OCI-LY1 (cell line): ENCODE results near the gene PLAAT5.

ENCODE experiments used
- H2AFZ ChIP-seq: fragments of 200-600 bp; sonication (generic), shearing (Covaris generic); 2 replicates; pipeline ENCODE4 v1.6.0; 2014; ENCODE audit warnings: antibody characterized with exemption, mild to moderate bottlenecking, low read length
- H3F3A ChIP-seq: fragments of 200-600 bp; sonication (generic), shearing (Covaris generic); 2 replicates; pipeline ENCODE4 v1.6.0; 2014; ENCODE audit warnings: mild to moderate bottlenecking, antibody characterized with exemption, low read length, moderate library complexity; ENCODE audit not compliant: insufficient read depth
- H3K27ac ChIP-seq: fragments of 200-600 bp; sonication (generic); 2 replicates; pipeline ENCODE4 v1.5.1; 2014; ENCODE audit warnings: low read length, mixed run types, mild to moderate bottlenecking, low read depth; ENCODE audit not compliant: poor library complexity, severe bottlenecking
- H3K27me3 ChIP-seq: fragments of 200-600 bp; sonication (generic); 2 replicates; pipeline ENCODE4 v1.6.0; 2014; ENCODE audit warnings: antibody characterized with exemption, mild to moderate bottlenecking, low read length, moderate library complexity; ENCODE audit not compliant: insufficient read depth
- H3K36me3 ChIP-seq: fragments of 200-600 bp; sonication (generic); 2 replicates; pipeline ENCODE4 v1.6.1; 2014; ENCODE audit warnings: mild to moderate bottlenecking, antibody characterized with exemption, low read length, moderate library complexity, mixed read lengths; ENCODE audit not compliant: insufficient read depth
- H3K4me1 ChIP-seq: fragments of 200-600 bp; sonication (generic); 2 replicates; pipeline ENCODE4 v1.5.1; 2014; ENCODE audit warnings: mild to moderate bottlenecking, low read length, moderate library complexity; ENCODE audit not compliant: insufficient read depth, severe bottlenecking
- H3K4me2 ChIP-seq: fragments of 200-600 bp; sonication (generic), shearing (Covaris generic); 2 replicates; pipeline ENCODE4 v1.6.1; 2014; ENCODE audit warnings: low read length
- H3K4me3 ChIP-seq: fragments of 200-600 bp; sonication (generic); 2 replicates; pipeline ENCODE4 v1.5.1; 2014; ENCODE audit warnings: low read length, low read depth, mild to moderate bottlenecking, mixed read lengths; ENCODE audit not compliant: poor library complexity, severe bottlenecking
- H3K79me2 ChIP-seq: fragments of 200-600 bp; shearing (Covaris generic); 2 replicates; pipeline ENCODE4 v1.6.1; 2016; ENCODE audit warnings: mixed run types, low read length, mixed read lengths; ENCODE audit not compliant: insufficient read depth
- H3K9ac ChIP-seq: fragments of 200-600 bp; sonication (generic), shearing (Covaris generic); 2 replicates; pipeline ENCODE4 v1.6.1; 2014; ENCODE audit warnings: mild to moderate bottlenecking, low read length, mixed read lengths
- H3K9me2 ChIP-seq: fragments of 200-600 bp; sonication (generic), shearing (Covaris generic); 2 replicates; pipeline ENCODE4 v1.6.1; 2014; ENCODE audit warnings: low read depth, mild to moderate bottlenecking, low read length, mixed read lengths
- H3K9me3 ChIP-seq: fragments of 200-600 bp; shearing (Covaris generic); 2 replicates; pipeline ENCODE4 v1.6.1; 2014; ENCODE audit warnings: low read length, mixed read lengths
- H4K20me1 ChIP-seq: fragments of 200-600 bp; sonication (generic), shearing (Covaris generic); 2 replicates; pipeline ENCODE4 v1.6.0; 2016; ENCODE audit warnings: mild to moderate bottlenecking, low read length; ENCODE audit not compliant: insufficient read depth
- CTCF ChIP-seq: fragments of 200-600 bp; sonication (generic), shearing (Covaris generic); IDR thresholded peaks from 2 replicates; pipeline ENCODE4 v1.5.1; 2017; ENCODE audit warnings: mild to moderate bottlenecking, antibody characterized with exemption, low read length, moderate library complexity, mixed read lengths
- EZH2 ChIP-seq: fragments of 200-600 bp; sonication (generic), shearing (Covaris generic); IDR thresholded peaks from 2 replicates; pipeline ENCODE4 v1.8.0; 2017; ENCODE audit warnings: borderline replicate concordance, mixed run types, mild to moderate bottlenecking, antibody characterized with exemption, low read length, moderate library complexity, mixed read lengths

The PLAAT5 gene

DNA sequence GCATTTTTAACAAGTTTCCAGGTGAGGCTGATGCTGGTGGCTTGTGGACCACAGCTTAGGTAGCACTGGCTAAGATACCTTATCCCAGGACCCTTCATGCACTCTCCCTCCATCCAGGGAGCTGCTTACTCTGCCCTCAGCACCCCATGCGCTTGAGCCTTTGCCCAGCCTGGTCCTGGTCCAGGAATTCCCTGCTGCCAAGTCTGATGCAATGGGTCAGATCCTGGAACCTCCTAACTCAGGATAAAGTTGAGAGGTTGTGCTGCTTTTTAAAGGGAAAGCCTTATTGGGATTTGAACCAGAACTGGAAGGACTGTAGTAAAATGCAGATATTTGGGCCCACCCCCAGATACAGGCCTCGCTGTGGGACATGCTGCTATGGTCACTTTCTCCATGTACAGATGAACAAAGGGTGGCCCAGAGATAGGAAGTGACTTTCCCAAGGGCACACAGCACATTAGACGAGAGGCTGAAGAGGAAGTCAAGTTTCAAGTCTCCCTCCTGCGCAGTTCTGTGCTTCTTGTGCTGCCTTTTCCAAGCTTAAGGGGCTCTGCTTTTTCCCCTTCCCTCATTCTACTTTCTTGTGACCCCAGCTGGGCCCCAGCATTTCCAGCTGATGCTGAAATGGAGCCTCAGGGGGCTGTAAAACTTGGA, 14.1 kb upstream of the PLAAT5 start:
- Histone ChIP-seq H3F3A (no peaks in the 10 kb centered on the region), H3K9ac (no peak overlapping the region), H3K4me1 (no peaks in the 10 kb centered on the region), H3K4me2 (no peak overlapping the region), H3K4me3 (no peak overlapping the region), H4K20me1 (no peaks in the 10 kb centered on the region), H3K27ac (no peak overlapping the region), H3K27me3 (0 out of 2 replicates have a peak, but pooled peaks cover 3% of the 10 kb centered on the region), H3K9me3 (peaks cover 3% of the 10 kb centered on the region; the same call in 1 of the 2 replicates), H3K36me3 (no peaks in the 10 kb centered on the region; the same call in 1 of the 2 replicates), H3K79me2 (no peaks in the 10 kb centered on the region), H2AFZ (no peak overlapping the region), H3K9me2 (no peaks in the 10 kb centered on the region)
- TF ChIP-seq CTCF: no peak
- no peak for TF ChIP-seq EZH2

DNA sequence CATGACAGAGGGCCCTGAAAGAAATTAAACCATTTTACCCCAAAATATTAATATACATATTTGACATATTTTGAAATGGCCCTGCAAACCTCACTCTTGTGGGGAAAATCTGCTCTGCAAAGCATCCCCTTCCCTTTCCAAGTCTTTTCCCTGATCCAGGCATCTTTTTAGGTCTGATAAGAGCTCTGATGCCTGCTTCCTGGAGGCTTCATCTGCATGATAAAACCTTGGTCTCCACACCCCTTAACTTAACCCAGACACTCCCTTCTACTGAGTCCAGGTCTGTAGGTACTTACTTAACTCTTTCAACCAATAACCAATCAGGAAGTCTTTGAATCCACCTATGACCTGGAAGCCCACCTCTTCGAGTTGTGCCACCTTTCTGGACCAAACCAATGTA, 13.1 kb upstream of the PLAAT5 start:
- no peaks in the 10 kb centered on the region for H3K9me2 ChIP-seq
- H3K36me3 ChIP-seq: no peaks in the 10 kb centered on the region; the same call in 1 of the 2 replicates
- no peaks in the 10 kb centered on the region for H3K4me1 ChIP-seq
- no peak for TF ChIP-seq EZH2
- TF ChIP-seq CTCF: no peak
- no peaks in the 10 kb centered on the region for H3K79me2 ChIP-seq
- H3K9me3 ChIP-seq: peaks cover 6% of the 10 kb centered on the region; the same call in 1 of the 2 replicates
- H3K4me2 ChIP-seq: no peak overlapping the region
- H3K9ac ChIP-seq: no peak overlapping the region
- H4K20me1 ChIP-seq: no peaks in the 10 kb centered on the region
- no peaks in the 10 kb centered on the region for H3F3A ChIP-seq
- H3K27me3 ChIP-seq: 0 out of 2 replicates have a peak, but pooled peaks cover 3% of the 10 kb centered on the region
- no peak overlapping the region for H3K4me3 ChIP-seq
- no peak overlapping the region for H2AFZ ChIP-seq
- H3K27ac ChIP-seq: no peak overlapping the region

DNA sequence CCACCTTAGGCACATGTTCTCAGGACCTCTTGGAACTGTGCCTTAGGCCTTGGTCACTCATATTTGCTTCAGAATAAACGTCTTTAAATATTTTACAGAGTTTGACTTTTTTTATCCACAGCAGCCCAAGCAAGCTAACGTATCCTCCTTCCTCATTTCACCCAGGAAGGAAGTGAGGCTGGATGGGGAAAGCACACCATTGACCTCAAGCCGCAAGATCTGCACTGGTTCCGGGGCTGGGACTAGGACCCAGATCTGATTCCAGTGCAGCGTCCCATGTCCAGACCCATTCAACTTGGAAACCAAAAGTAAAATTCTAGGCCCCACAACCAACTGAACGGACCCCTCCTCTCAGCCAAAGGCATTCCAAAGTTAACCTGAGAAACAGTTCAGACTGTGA, 12.5 kb upstream of the PLAAT5 start:
- Histone ChIP-seq H3K9me2 (no peaks in the 10 kb centered on the region), H3F3A (no peaks in the 10 kb centered on the region), H3K79me2 (no peaks in the 10 kb centered on the region), H3K27me3 (0 out of 2 replicates have a peak, but pooled peaks cover 3% of the 10 kb centered on the region), H3K4me1 (no peaks in the 10 kb centered on the region), H3K4me3 (no peak overlapping the region), H3K9me3 (peaks cover 6% of the 10 kb centered on the region; the same call in 1 of the 2 replicates), H3K27ac (no peak overlapping the region), H3K9ac (no peak overlapping the region), H4K20me1 (no peaks in the 10 kb centered on the region), H3K4me2 (no peak overlapping the region), H3K36me3 (no peaks in the 10 kb centered on the region; the same call in 1 of the 2 replicates), H2AFZ (no peak overlapping the region)
- TF ChIP-seq CTCF (no peak), EZH2 (no peak)
